RPMI8226 (cell line): ENCODE data around the gene PODXL2.
"Not testable (repeated sequence)": the region's sequence is repeated elsewhere in the genome, so short reads cannot be mapped to it uniquely, and the experiment has no call there.

Experiments
- DNase-seq: peaks from one replicate; pipeline ENCODE4 v3.0.0-alpha.2; 2015

The PODXL2 gene

DNA sequence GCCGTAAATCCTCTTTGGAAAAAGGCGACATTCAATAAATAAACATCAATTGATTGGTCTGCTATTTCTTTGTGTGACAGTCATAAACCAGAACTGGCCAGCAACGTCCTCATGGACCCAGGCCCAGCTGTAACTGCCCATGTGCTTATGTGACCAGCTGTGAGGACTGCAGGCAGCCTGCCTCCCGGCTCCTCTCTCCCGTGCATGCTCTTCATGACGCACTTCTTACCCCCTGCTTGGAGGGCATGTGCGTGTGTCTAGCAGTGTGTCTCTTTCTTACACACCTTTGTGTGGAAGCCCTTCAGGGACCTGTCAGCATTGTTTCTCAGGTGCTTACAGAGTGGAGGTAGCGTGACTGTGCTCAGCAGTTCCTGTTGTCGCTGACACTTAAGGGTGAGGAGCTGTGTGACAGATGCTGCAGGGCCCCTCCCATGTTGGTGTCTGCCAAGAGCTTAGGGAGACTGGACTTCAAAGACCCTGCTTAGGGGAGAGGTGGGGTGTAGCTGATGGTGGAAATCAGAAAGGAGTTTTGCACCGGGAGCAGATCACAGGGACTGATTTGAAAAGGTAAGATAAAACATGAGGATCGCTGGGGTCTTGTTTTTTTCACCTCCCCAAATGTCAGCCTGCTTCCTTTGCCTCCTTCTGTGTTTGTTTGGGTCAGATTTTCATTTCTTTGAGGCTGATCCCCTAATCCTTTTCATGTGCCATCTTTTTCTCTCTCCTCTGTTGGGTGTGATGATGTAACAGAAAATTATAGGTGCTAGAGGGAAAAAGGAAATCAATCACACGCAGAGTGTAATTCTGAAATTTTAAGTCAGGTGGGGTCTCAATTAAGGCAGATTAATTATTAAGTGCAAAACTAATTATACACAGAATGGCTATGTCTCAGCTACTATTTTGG is 2.1 kb downstream of the PODXL2 start:
- DNase-seq = no peak

DNA sequence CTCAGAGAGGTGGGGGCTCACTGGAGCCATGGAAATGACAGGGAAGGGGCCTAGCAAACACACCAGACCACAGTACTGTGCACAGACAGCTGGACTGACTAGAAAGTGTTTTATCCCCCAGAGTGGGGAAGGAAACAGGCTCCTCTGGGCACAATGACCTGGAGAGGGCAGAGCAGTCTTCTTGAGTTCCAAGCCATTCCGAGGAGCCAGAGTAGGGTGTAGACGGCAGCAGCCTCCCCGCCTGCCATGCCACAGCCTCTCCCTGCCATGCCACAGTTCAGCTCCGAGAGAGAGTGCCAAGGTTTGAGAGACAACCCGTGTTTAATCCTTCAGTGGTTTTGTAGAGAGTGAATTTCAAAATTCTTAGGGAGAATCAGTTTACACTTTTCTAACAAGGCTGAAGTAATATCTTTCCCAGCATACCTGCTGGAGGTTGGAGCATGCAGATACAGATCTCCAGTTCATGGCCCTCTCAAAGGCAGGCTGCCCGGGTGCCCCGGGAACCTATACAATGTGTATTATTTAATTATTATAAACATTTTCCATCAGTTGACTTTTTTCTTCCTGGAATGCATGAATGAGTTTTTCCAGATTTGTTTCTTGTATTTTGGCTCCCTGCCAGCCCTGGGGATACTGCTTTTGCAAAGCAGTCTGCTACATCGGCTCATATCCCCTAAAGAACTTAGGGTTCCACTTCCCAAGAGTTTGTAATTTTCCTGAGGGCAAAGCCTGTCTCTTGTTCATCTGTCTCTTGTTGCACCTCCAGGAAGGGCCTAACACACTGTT is 3.2 kb downstream of the PODXL2 start:
- no peak for DNase-seq

DNA sequence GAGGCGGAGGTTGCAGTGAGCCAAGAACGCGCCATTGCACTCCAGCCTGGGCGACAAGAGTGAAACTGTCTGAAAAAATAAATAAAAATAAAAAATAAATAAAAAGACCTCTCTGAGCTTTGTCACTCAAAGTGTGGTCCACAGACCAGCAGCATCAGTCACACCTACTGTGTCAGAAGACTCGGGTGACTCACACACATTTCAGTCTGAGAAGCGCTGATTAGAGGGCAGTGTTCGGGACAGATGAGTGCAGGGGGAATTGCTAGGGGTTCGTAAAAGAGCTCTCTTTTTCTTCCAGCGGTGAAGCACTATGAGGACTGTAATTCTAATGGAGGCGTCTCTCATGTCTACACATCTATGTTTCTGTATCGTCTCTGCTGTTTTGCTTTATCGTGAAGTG is 5.7 kb downstream of the PODXL2 start:
- DNase-seq = no peak

DNA sequence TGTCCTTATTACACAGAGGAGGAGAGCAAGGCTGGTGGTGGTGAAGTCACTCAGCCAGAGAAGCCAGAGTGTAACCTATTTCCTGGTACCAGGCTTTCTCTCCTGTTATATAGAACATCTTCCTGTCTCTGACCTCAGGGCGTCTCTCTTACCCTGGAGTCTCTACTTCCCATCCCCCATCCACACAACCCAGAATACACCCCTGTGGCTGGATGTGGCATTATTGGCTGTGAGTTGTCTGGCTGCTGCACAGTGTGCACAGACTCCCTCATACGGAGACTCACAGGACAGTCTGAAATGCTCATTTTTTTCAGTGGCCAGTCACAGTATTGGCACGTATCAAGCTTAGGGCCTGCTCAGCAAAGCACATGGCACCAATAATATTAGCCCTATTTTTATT is 8.6 kb downstream of the PODXL2 start:
- peak; percentile 8 for DNase-seq

DNA sequence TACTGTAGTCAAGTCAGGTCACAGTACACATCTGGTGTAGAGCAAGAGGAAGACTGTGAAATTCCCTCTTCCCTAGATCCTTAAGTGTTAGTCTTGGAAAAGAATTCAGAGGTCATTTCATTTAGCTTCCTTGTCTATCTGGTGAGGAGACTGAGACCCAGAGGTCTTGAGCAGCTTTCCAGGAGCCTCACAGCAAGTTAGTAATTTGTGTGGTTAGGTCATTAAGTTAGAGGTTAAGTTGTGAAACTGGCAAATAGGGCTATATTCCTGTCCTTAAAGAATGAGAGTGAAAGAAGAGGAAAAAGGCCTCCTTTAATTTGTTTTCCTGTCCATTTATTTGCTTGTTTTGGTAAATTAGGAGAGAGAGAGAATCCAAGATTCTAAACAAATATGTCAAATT is 9.0 kb downstream of the PODXL2 start:
- no peak for DNase-seq

DNA sequence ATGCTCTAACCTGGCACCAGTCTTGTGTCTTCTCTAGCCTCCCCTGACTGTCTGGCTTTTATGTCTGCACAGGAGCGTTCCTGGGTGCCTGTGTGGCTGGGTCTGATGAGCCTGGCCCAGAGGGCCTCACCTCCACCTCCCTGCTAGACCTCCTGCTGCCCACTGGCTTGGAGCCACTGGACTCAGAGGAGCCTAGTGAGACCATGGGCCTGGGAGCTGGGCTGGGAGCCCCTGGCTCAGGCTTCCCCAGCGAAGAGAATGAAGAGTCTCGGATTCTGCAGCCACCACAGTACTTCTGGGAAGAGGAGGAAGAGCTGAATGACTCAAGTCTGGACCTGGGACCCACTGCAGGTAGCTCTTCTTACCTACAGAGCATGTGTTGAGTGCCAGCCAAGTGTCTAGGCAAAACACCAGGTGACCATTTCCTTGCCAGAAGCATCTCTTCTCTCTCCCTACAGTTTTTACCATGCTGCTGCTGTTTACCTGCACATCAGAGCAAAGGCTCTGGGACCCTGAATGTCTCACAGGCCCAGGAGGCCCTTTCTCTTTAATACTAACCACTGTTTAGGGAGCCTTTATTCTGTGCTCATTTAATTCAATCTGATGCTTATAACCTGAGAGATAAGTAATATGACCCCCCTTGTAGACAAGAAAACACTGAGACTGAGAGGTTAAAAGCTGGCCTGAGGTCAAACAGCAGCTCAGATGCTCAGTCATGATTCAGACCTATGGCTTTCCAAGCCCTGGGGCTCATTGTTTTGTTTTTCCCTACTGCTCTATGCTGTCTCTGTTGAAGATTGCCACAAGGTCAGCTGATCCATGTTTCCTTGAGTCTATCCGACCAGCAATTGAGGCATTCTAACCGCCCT is 10.4 kb downstream of the PODXL2 start:
- no peak for DNase-seq

DNA sequence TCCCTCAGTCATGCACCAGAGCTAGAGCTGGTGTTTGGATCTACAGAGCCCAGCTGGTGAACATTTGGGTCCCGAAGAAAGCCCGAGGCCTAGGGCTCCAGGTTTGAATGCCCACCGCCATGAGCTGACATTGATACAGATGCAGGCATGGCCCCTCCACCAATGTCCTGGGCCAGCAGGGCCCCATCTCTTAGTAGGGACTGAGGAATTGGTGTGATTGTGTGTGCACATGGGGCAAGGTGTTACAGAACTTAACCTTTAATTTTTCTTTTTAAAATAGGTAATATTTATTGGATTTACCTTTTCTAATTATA is 11.0 kb downstream of the PODXL2 start:
- no peak for DNase-seq

DNA sequence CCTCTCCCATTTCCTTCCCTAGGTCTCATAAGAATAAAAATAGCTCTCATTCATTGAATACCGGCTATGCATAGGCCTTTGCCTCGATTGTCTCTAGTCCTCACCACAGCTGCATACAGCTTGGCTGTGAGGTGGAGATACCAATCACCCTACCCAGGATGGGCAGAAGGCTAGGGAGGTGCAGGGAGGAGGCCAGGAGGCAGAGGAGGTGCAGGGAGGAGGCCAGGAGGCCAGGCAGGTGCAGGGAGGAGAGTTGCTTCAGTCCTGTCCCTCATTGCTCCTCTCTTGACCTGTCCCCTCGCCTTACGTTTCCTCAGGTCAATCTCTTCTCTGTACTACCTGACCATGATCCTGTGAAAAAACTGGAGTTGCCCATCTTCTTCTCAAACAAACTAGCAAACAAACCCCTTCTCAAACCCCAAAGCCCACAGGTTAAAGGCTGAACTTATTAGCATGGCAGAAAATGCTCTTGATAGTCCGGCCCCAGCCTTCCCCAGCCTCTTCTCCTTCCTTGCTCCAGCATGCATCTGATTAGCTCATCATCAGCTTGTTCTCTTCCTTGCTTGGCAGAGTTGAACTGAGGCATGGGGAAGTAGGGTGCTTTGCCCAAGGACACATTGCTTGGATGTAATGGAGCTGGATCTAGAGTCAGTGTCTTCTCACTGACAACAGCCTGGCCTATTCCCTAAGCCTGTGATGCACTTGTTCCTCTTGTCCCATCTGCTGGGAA is 15.8 kb downstream of the PODXL2 start:
- no peak for DNase-seq

DNA sequence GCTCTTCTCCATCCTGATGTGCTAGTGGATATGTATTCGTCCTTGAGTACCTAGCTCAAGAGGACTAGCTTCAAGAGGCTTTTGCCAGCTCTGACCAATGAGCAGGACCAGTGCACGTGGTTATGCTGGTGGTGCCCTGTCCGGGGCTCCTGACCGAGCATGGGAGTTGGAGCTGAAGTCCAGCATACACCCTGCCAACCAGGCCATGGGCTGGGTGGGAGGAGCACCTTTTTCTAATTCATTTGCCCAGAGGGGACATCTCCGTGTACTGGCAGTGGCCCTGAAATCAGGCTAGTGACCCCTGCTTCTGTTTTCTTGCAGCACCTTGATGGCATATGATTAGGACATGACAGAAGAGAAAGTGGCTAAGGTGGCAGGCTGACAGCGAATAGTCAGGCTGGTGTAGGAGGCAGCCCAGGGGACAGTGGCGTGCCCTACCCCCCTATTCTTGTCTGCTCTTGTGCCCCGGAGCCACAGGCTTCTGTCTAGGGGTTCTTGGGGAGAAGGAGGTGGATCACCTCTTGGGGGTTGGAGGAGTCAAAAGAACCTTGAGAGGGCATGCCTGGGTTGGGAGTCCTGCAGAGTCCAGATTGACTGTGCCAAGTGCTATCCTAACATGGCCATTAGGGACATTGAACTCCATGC is 16.5 kb downstream of the PODXL2 start:
- no peak for DNase-seq

DNA sequence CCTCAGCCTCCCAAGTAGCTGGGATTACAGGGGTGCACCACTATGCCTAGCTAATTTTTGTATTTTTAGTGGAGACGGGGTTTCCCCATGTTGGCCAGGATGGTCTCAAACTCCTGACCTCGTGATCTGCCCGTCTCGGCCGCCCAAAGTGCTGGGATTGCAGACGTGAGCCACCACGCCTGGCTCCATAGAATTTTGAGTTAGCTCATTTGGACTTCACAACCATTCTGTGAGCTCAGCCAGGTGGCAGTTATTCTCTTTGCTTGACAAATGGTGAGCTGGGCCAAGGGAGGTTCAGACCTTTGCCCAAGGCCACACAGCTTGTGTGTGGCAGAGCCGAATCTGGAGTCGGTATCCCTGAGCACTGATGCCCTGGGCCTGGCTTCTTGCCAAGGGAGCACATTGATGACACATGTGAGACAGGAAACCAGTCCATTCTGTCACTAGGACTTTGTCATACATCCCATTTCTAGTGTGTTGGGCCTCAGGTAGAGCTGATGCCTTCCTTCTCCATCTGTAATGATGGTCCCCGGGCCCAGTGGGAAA is 17.6 kb downstream of the PODXL2 start:
- DNase-seq = no peak

DNA sequence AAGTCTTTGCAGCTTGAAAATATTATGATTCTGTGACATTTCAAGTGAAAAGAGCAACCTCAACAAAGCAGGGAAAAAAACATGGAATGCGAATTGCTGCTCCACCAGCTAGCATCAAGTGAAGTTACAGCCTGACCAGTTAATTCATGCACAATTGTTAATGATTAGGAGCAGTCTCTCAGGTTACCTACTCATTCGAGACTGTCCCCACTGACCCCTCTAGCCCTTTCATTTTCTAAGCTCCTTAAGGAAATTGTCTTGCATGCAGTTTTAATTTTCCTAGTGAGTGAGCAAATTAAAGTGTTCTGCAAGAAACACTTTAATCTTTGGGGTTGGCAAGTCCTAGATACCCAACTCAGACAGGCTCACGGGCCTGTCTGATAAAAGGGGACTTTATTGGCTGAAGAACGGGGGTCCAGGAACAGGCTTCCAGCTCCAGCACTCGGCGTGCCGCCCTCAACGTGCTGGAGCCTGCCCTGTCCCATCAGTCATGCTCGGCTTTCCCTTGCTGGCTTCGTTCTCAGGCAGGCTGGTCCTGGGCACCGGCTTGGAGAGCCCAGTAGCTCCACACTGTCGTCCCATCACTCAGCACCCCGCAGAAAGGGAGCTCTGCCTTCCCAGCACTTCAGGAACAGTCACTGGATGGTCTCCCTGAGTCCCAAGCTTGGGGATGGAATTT is 18.3 kb downstream of the PODXL2 start:
- DNase-seq = no peak

DNA sequence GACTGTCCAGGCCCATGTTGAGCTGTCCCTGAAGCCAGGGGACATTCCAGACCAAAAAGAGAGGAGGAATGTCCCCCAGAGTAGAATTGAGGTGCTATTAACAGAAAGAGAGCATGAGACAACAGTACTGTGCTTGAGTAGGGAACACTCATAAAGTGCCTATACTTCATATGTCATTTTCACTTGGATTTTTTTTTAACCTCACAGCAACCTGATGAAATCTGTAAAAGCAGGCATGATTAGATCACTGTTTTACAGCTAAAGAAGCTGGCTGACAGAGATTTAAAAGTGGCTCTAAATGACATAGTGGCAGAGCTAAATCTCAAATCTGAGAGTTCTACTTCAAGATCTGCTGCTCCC is 18.8 kb downstream of the PODXL2 start:
- DNase-seq = no peak

DNA sequence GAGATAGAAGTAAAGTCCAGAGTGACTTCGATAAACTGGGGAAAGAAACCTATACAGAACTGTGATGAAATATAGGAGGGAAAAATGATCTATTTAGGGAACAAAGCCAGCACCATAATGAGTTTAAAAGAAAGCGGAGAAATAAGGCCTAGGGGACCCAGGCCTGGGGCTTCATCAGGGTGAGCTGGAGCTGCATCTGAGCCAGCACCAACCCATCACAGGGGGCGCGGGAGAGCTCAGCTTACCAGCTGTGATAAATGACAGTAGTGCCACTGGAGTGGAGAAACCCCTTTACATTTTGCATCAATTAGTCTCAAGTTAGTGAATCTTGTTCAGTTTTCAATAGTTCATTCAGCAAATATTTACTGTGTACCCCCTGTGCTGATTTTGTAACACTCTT is 21.3 kb downstream of the PODXL2 start:
- no peak for DNase-seq

DNA sequence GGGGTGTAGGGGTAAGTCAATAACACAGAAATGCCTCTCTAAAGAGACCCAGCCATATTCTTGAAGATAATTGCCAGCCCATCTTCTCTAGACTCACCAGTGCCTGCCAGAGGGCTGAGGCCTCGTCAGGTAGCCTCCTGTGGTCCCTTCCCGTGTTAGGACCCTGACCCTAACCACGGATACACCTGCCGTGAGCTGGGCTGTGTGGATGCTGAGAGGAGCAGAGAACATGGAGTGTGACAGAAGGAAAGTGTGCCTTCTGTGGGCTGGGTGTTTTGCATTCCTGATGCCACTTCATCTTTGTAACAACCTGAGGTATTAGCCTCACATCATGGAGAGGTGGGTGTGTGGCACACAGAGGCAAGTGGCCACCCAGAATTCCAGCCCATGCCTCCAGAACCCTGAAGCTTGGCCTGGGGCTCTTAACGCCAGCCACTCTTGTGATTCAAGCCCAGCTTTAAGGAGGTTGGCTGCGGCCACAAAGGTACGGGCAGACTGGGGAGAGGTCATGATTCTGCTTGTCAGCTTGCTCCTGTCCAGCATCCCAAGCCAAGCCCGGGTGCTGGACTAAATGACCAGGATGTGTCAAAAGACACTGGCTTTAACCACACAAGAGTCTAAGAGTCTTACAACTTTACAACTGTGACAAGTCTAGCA is 22.7 kb downstream of the PODXL2 start:
- DNase-seq = no peak

DNA sequence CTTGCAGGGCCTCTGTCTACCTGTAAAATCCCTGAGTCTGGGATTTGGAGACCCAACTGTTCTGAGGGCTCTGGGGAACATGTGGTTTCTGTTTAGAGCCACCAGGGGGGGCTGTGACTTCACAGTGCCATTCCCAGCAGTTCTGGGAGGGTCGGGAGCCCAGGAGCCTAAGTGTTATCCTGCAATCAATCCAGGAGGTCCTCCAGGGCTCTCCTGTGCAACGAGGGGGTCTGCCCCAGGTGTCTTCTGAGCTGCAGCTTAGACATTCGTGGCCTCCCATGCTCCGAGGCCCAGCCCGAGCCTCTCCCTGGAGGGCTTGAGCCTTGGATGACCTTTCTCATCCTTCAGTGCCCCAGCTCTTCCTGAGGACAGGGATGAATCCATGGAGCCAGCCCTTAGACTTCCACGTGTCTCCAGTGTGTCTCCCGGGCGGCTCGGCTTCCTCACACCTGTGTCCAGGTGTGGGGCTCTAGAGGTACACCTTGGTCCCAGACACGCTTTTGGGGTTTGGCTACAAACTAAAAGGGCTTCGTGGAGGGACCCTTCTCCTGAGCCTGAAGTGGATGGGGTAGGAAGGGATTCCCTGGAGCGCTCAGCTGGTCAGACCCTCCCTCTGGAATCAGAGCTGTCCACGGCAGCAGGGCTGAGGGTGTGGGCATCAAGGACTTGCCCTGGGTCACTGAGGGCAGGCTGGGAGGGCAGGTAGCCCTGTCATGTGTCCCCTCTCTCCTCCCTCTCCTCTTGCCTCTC is 23.4 kb downstream of the PODXL2 start:
- peak; percentile 44 for DNase-seq

DNA sequence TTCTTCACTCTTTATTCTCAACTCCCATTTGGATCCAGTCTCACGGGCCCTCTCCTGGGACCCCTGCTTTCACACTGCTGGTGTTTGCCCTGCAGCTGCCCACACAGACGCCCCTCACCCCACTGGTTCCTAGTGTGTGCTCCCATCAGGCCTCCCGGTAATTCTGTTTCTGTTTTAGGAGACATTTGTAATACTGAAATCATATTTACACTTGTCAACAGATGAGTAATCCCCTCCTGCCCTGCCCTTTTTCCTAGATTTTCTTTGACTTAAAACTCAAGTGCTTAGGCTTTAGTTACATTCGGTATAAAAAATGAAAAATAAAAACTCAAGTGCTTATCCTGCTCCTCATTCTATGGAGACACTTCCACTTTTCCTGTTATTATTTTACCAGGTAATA is 25.4 kb downstream of the PODXL2 start:
- no peak for DNase-seq

DNA sequence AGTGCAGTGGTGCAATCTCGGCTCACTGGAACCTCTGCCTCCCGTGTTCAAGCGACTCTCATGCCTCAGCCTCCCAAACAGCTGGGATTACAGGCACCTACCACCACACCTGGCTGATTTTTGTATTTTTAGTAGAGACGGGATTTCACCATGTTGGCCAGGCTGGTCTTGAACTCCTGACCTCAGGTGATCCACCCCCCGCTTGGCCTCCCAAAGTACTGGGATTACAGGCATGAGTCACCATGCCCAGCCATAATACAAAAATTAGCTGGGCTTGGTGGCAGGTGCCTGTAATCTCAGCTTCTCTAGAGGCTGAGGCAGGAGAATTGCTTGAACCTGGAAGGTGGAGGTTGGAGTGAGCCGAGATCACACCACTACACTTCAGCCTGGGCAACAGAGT is 26.0 kb downstream of the PODXL2 start:
- not testable (repeated sequence) for DNase-seq

DNA sequence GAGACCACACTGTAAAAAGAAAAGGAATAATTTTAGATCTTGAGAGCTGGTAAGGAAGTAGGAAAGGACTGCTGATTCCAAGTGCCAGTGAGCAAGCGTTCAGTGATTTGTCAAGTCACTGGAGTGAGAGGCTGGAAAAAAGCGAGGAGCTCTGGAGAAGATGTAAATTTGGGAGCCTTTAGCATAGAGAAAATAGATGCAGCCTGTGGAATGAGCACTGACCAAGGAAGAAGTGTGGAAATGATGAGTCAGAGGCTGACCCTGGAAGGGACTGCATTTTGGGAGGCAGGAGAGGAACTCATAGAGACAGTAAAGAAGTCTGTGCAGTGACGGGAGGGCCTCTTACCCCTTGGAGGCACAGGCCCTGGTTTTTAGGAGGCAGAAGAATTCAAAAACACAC is 26.7 kb downstream of the PODXL2 start:
- DNase-seq = no peak

DNA sequence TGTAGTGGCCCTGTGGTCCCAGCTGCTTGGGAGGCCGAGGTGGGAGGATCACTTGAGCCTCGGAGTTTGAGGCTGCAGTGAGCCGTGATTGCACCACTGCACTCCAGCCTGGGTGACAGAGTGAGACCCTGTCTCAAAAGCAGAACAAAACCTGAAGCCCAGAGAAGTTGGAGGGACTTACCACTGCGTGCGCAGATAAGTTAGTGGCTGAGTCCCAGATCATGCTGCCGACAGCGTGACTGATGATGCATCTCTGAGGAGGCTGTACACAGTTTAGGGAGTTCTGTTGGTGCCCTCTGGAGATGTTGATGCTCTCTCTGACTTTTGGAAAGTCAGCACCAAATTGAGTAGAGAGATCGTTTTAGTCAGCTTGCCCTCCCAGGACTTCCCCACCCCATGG is 27.9 kb downstream of the PODXL2 start:
- no peak for DNase-seq

DNA sequence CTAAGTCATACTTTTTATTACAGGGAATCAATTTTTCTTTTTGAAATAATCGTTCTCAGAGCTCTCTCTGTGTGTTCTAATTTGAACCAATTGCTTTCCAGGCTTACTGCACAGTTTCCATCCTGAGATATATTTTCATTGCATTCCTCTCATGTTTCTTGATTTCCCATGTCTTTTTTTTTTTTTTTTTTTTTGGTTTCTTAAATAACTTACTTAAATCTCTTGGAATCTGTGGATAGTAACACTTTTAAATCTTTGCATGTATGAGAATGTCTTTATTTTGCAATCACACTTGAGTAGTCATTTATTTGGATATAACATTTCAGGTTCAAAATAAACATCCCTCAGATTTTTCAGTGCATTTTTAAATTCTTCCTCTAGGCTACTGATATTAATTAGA is 29.2 kb downstream of the PODXL2 start:
- no peak for DNase-seq
